Activated CD8-positive, alpha-beta memory T cell treated with anti-CD3 and anti-CD28 coated beads for 36 hours (primary cell): ENCODE measurements around the gene IBTK. TPM values are rescaled to one million over a fixed set of nuclear protein-coding genes. Genes with fewer than 3 reads are reported as not detected.
"Not testable (repeated sequence)": the region's sequence is repeated elsewhere in the genome, so short reads cannot be mapped to it uniquely, and the experiment has no call there.

Experiments used
- CTCF ChIA-PET: fragments of 350-600 bp; sonication (Branson Sonifier 250); formaldehyde crosslinking; loops from one replicate; lab custom pipeline; 2021; ENCODE audit warnings: antibody characterized with exemption; lab: Charles Lee
- POLR2A ChIA-PET: fragments of 350-600 bp; sonication (Branson Sonifier 250); formaldehyde crosslinking; loops from one replicate; lab custom pipeline; 2021; ENCODE audit warnings: antibody characterized with exemption; lab: Charles Lee
- total RNA-seq, 2 experiments: library from RNA; stranded (reverse); gene quantifications; one replicate each; pipeline ENCODE4 v1.2.3, GENCODE V29; 2021

Gene IBTK, protein sequence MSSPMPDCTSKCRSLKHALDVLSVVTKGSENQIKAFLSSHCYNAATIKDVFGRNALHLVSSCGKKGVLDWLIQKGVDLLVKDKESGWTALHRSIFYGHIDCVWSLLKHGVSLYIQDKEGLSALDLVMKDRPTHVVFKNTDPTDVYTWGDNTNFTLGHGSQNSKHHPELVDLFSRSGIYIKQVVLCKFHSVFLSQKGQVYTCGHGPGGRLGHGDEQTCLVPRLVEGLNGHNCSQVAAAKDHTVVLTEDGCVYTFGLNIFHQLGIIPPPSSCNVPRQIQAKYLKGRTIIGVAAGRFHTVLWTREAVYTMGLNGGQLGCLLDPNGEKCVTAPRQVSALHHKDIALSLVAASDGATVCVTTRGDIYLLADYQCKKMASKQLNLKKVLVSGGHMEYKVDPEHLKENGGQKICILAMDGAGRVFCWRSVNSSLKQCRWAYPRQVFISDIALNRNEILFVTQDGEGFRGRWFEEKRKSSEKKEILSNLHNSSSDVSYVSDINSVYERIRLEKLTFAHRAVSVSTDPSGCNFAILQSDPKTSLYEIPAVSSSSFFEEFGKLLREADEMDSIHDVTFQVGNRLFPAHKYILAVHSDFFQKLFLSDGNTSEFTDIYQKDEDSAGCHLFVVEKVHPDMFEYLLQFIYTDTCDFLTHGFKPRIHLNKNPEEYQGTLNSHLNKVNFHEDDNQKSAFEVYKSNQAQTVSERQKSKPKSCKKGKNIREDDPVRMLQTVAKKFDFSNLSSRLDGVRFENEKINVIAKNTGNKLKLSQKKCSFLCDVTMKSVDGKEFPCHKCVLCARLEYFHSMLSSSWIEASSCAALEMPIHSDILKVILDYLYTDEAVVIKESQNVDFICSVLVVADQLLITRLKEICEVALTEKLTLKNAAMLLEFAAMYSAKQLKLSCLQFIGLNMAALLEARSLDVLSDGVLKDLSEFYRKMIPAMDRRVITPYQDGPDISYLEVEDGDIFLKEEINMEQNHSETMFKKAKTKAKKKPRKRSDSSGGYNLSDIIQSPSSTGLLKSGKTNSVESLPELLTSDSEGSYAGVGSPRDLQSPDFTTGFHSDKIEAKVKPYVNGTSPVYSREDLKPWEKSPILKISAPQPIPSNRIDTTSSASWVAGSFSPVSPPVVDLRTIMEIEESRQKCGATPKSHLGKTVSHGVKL (N-terminal part only)
- 10 to 100 TPM; 26.1 to 26.6 TPM for total RNA-seq

DNA sequence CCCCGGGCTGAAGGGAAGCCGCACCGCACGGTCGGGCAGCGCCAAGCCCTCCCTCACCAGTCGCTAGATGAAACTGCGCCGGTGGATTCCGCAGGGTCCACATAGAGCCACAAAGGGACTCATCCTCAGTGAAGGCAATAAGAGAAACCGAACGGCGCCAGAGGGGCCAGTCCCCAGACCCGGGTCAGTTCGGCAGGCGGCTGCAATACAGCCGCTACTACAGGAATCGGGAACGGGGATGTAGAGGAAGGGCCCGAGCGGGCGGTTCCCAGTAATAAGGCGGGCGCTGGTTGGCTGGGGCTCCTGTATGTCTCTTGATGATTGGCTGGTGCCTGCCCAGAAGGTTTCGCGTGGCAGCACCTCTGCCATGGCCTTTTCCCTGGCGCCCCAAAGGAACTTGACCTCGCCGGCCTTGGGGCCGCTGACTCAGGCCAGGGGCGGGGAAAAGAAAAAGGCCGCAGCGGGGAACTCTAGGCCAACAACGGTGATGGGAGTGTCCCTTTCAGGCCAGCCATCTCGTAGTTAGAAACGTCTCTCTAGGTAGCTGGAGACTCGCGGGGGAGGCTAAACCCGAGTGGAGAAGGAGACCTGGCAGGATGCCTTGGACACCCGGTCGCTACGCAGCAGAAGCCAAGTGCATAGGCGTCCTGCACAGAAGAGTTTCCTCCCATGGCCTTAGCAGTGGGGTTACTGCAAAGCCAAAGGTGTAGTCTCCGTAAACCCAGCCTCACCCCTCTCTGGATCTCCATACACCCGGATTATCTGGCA lies at the start of gene IBTK:
TSS of gene IBTK (minus strand) at position 240 of the 768 bp plus-strand sequence. CDS start 7,258 bp downstream, outside the sequence.
- CTCF ChIA-PET = interaction anchor here (2.7 kb wide), 1 partner anchor 819 kb away, joined by 13 read pairs; the partner anchor contains the start of genes DOP1A and UBE3D
- POLR2A ChIA-PET = interaction anchor here (0.7 to 1.2 kb wide), 2 partner anchors 645 to 817 kb away, joined by 4 to 6 read pairs; partner anchors contain the start of gene UBE3D

DNA sequence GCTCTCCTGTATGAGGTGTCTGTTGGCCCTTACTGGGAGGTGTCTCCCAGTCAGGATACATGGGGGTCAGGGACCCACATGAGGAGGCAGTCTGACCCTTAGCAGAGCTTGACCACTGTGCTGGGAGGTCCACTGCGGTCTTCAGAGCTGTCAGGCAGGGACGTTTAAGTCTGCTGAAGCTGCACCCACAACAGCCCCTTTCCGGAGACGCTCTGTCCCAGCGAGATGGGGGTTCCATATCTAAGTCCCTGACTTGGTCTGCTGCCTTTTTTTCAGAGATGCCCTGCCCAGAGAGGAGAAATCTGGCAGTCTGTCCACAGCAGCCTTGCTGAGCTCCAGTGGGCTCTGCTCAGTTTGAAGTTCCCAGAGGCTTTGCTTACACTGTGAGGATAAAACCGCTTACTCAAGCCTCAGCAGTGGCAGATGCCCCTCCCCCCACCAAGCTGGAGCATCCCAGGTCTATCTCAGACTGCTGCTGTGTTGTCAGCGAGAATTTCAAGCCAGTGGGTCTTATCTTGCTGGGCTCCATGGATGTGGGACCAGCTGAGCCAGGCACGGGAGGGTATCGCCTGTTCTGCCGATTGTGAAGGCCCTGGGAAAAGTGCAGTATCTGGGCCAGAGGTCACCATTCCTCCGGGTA lies 36.3 kb upstream of the IBTK start:
- ChIA-PET CTCF (interaction anchor here (1.1 kb wide), 1 partner anchor 14 kb away, joined by 3 read pairs; no protein-coding TSS in a partner anchor), POLR2A (no interaction called here)

DNA sequence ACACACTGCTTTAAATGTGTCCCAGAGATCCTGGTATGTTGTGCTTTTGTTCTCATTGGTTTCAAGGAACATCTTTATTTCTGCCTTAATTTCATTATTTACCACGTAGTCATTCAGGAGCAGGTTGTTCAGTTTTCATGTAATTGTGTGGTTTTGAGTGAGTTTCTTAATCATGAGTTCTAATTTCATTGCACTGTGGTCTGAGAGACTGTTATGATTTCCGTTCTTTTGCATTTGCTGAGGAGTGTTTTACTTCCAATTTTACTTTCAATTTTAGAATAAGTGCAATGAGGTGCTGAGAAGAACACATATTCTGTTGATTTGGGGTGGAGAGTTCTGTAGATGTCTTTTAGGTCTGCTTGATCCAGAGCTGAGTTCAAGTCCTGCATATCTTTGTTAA lies 34.0 kb upstream of the IBTK start:
- CTCF ChIA-PET, POLR2A ChIA-PET: not testable (repeated sequence)

DNA sequence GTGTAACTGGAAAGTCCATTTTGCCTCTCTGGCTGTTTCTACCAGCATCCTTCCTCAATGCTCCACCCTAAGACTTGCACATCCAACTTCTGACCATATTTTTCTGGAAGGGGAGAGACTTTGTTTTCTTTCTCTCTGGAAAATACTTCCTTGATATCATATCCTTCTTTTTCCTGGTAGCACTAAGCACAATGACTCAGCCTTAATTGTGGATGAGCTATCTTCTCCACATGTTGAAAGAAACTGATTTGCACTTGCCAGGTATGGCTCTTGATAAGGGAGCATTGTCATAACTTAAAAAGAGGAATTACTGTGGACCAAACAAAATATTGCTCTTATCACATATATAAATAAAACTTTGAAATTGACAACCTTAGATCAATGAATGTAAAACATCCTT lies 30.1 kb upstream of the IBTK start:
- ChIA-PET POLR2A (no interaction called here), CTCF (no interaction called here)

DNA sequence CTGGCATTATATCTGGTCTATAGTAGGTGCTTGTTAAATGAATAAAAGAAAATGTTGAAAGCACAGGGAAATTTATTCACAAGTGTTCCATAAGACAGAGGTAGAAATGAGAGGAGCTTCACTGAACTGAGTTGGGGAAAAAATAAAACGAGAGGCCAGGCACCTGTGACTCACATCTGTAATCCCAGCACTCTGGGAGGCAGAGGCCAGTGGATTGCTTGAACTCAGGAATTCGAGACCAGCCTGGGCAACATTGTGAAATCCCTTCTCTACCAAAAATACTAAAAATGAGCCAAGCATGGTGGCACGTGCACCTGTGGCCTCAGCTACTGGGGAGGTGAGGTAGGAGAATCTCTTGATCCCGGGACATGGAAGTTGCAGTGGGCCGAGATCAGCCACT lies 28.1 kb upstream of the IBTK start:
- POLR2A ChIA-PET = no interaction called here
- CTCF ChIA-PET = no interaction called here

DNA sequence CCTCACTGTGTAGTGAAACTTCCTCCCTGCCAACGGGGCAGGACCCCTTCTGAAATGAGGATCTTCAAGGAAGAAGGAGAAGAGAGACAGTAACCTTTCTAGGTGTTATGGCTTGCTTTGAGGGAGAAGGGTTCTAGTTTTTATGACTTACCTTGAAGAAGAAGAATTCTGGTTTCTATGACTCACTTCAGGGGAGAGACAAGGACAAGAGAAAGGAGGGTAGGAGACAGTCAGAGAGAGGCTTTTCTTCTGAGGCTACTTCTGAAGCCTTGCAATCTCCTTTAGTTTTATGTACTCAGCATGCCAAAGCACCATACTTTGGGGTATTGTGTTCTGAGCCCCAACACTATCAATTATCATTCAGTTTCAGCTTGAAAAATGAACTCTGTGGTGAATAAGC lies 25.8 kb upstream of the IBTK start:
- CTCF ChIA-PET = interaction anchor here (3.2 kb wide), 1 partner anchor 793 kb away, joined by 17 read pairs; the partner anchor contains the start of genes DOP1A and UBE3D

DNA sequence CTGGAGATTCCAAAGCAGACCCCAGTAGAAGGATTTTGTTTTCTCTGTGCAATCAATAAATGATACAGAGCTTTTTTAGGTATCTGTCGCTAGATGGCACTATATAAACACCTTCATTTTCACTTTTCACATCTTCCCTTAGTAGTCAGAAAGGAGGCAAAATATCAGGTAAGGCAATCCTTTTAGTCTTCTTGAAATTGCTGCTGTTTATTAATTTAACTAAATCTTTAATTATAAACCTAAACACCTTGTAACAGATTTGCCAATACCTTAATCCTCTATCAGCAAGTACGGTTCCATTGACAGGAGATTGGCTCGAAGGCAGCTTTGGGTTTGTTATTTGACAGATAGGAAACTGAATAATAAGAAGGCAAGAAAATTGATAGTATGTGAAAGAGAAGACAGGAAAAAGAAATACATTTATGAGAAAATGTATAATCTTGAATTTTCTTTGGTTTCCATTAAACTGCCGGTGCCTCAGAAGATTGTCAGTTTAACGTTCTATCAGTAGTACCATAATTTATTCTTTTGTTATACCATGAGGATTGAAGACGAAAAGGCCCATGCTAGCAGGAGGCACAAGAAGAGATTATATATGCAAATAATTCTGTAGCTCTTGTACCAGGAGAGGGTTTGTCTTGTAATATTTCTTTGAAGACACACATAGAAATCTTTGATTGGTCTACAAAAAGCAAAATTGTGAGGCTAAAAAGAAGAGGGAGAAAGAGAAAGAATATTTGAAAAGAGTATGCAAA lies 23.5 kb upstream of the IBTK start:
- ChIA-PET POLR2A (interaction anchor here (0.7 kb wide), 1 partner anchor 100 kb away, joined by 9 read pairs; no protein-coding TSS in a partner anchor), CTCF (interaction anchor here (0.6 to 3.2 kb wide), 6 partner anchors 9 to 795 kb away, joined by 3 to 17 read pairs (median 3); partner anchors contain the start of genes DOP1A and UBE3D)

More for the DNA sequence above, 25.8 kb upstream of the IBTK start:
- POLR2A ChIA-PET = no interaction called here

DNA sequence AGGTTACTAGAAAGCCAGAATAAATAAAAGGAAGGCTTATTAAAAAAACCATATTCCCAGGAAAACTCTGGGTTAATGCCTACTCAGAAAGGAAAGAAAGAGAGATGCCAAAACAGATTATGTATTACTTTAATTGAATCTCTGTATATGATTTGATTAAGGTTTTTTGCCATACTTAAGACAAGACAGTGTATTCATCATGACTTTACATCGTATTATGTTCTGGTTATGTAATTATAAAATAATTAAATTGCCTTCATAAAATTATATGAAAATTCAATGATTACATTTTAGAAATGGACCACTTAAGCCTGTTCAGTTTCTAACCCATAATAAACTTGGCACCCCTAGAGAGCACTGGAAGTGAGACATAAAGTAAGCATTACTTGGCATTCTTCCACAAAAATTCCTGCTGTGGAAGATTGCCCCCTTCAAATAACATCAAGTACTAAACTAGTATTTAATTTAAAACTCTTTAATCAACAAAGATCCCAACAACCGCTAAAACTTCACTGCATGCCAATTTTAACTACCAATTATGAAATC lies 20.8 kb upstream of the IBTK start:
- ChIA-PET CTCF (no interaction called here), POLR2A (no interaction called here)

DNA sequence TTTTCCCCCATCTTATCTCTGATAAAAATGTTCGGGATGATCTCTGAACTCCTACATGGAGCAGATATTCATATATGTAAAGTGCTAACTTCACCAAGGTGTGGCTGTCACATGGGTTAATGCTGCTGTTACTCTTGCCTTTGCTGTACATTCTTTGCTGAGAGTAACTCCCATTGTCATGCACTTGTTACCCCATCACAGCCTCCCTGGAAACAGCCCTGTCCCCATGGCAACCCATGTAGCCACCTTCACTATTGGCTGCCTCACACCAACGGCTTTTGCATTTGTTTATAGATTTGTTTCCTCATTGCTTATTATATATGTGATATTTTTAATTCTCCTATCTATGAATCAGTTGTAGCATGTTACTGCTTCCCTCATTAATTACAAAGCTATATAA lies 17.3 kb upstream of the IBTK start:
- ChIA-PET POLR2A (no interaction called here), CTCF (no interaction called here)

DNA sequence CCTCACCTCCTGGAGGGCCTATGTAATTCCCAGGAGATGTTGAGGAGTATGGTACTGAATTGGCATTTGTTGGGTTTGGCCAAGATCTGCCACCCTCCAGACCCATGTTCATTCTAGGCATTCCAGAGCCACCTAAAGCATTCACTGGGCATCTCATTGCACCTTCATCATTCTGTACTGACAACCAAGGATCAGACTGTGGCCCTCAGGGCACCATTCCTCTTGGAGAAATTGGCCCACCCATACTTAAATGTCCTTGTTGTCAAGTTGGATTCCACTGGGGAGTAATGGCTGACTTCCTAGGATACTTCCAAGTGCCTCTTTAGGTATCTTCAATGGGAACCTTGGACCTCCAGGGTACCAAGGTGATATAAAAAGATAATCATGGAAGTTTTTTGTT lies 16.8 kb upstream of the IBTK start:
- POLR2A ChIA-PET = no interaction called here
- CTCF ChIA-PET = no interaction called here

DNA sequence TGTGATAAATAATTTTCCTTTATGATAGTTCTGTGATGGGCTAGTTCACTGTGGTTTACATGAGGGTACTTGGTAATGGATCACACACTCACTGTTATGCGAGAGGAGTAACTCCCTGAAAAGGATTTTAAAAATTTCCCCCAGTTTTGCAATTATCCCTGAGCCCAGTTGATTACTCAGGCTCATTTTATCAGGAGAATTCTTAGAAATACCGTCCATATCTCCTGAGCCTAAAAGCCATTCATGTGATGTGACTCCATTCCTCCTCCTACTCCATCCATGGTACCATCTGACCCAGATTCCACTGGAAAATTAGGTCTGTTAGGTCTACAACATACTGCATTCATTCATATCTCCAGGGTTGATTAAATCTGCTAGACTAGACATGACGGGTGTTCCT lies 16.4 kb upstream of the IBTK start:
- POLR2A ChIA-PET = no interaction called here

DNA sequence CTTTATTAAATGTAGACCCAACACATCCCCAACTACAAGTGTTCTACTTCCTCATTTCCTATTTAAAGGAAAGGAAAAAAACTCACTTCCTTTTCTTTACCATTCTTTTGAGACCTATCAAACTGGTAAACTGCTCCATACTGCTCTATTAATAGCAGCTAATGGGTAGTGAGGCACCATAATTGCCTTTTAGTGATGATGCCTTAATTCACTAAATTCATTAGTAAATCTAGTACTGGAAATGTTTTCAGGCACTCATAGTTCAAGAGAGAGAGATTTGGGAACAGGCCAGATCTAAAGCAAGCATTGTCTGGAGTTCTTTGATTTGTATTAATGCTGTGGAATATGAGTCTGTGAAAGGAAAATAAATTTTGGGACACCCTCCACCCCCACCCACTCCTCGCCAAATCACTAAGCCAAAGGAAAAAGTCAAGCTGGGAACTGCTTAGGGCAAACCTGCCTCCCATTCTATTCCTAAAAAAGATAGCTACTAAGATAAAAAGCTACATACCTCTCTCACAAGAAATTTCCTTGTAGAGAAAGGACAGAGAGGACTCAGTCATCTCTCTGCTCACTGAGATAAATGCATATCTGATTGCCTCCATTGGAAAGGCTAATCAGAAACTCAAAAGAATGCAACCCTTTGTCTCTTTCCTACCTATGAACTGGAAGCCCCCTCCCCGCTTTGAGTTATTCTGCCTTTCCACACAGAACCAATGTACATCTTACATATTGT lies 13.6 kb upstream of the IBTK start:
- ChIA-PET CTCF (interaction anchor here (0.6 to 0.9 kb wide), 4 partner anchors 9 to 931 kb away, joined by 3 read pairs; no protein-coding TSS in a partner anchor), POLR2A (no interaction called here)

More for the DNA sequence above, 16.4 kb upstream of the IBTK start:
- CTCF ChIA-PET = no interaction called here

DNA sequence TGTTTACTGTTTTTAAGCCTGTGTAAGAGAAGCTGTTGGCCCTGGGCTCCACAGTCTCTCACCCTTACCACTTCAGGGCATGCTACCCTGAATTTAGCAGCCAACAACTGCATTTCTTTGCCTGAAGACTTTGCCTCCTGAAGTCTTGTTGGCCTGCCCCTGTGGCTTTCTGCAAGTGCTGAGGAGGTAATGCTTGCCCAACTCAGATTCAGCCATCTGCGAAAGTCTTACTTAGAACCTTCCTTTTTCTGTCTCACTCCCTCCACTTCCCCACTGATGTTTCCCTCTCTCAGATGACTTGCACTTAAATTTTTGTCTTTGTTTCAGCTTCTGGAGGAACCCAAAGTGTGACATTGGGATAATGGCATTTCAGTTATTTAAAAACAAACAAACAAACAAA lies 11.8 kb upstream of the IBTK start:
- ChIA-PET POLR2A (no interaction called here), CTCF (no interaction called here)

DNA sequence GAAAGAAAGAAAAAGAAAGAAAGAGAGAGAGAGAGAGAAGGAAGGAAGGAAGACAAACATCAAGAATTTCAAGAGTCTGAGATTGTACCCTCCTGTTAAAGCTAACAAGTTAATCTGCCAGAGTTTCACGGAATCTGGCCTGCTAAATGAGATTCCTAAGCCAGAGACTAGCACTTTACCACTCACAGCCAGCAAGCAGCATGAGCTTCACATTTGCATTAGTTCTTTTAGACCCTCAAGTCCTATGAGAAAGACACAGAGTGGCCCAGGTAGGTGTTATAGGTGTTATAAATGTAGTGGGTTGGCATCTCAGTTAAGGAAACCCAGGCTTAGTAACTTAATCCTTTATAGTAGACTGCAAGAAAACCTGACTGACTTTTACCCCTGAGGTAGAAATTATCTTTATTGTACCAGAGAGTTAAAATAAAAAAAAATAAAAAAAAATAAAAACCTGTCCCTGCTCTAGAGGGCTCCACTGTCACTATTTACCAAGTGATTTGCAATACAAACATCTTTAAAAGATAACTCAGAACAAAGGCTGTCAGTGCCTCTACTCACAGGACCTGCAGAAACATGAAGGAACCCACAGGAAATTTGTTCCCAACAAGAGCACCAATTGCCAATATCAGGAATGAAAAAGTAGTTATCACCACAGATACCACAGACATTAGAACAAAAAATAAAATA lies 9.7 kb upstream of the IBTK start:
- ChIA-PET CTCF (interaction anchor here (1.6 kb wide), 1 partner anchor 13 kb away, joined by 4 read pairs; no protein-coding TSS in a partner anchor), POLR2A (no interaction called here)

DNA sequence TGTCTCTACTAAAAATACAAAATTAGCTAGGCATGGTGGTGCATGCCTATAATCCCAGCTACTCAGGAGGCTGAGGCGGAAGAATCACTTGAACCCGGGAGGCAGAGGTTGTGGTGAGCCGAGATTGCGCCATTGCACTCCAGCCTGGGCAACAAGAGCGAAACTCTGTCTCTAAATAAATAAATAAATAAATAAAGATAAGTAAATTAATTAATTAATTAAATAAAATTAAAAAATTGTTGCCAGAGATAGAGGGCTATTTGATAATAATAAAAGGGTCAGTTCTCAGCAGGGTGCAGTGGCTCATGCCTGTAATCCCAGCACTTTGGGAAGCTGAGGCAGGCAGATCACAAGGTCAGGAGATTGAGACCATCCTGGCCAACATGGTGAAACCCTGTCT lies 7.2 kb upstream of the IBTK start:
- CTCF ChIA-PET, POLR2A ChIA-PET: not testable (repeated sequence)

DNA sequence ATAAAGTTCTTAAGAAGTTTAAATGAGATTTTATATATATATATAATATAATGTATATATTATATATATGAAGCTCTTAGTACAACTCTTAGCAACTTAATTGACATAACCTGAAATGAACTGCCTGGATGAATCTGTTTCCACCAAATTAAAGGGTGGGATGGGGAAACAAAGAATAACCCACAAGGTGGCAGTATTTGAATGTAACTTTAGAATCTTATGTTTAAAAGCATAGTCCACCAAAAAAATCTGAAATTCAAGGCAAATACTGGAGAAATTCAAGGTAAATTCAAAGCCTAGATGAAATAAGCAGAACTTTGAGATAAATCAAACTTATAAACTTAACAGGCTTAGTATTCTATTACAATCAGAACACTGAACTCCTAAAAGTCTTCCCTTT lies 4.4 kb upstream of the IBTK start:
- POLR2A ChIA-PET = no interaction called here

More for the DNA sequence above, 4.4 kb upstream of the IBTK start:
- CTCF ChIA-PET = interaction anchor here (0.7 kb wide), 1 partner anchor 215 kb away, joined by 3 read pairs; no protein-coding TSS in a partner anchor
